ENCODE data around the gene FGR.

GRCh38 chr1:27627061-27627460 is 7.9 kb downstream of the FGR start:
- no peak for TF ChIP-seq CTCF (IDR thresholded peaks at IDR 0.05)
- no peak for TF ChIP-seq POLR2A (IDR thresholded peaks at IDR 0.05)

Data from heart left ventricle (tissue), 13 donors.